ENCODE measurements around the gene APOA4. TPM values are rescaled to one million over a fixed set of nuclear protein-coding genes. Genes with fewer than 3 reads are reported as not detected.

The APOA4 gene
- total RNA-seq, 4 donors from 2014 or later = 2.6 to 3.5 TPM; not detected in 2

- no peak for DNase-seq
- Histone ChIP-seq H3K27ac (no peak overlapping the region), H3K36me3 (peaks cover 0 to 41% of the 10 kb centered on the region in 2 donors), H3K4me1 (peaks cover 0 to 5% of the 10 kb centered on the region in 2 donors), H3K4me3 (no peak overlapping the region), H3K9me3 (no peaks in the 10 kb centered on the region), H3K27me3 (no peaks in the 10 kb centered on the region)
- in situ Hi-C loops (cut with MboI; ENCODE audit: low sequenced_read_pairs in 4 of 4) = no loop called here
- ATAC-seq = no peak
- TF ChIP-seq POLR2A (IDR thresholded peaks at IDR 0.05) (no peak), CTCF (IDR thresholded peaks at IDR 0.05 in 4 of 5, conservative IDR thresholded peaks at IDR 0.05 in 1 of 5) (no peak)
- intact Hi-C loops (cut with DNase I; ENCODE audit: low total_unique reads) = no loop called here
Measured at GRCh38 chr11:116842909-116843308, 19.8 kb upstream of the APOA4 start.

GRCh38 chr11:116842117-116842516, 19.0 kb upstream of the APOA4 start:
- in situ Hi-C loops (cut with MboI; ENCODE audit: low sequenced_read_pairs in 4 of 4) = no loop called here
- H3K9me3 ChIP-seq = no peaks in the 10 kb centered on the region
- intact Hi-C loops (cut with DNase I; ENCODE audit: low total_unique reads) = no loop called here
- no peak for ATAC-seq
- peaks cover 0 to 5% of the 10 kb centered on the region in 2 donors for H3K4me1 ChIP-seq
- no peaks in the 10 kb centered on the region for H3K27me3 ChIP-seq
- DNase-seq = no peak
- H3K36me3 ChIP-seq = peaks cover 0 to 33% of the 10 kb centered on the region in 2 donors
- no peak overlapping the region for H3K4me3 ChIP-seq
- no peak overlapping the region for H3K27ac ChIP-seq
- no peak for TF ChIP-seq CTCF (IDR thresholded peaks at IDR 0.05 in 4 of 5, conservative IDR thresholded peaks at IDR 0.05 in 1 of 5)
- TF ChIP-seq POLR2A (IDR thresholded peaks at IDR 0.05) = no peak

GRCh38 chr11:116840746-116841296, 17.7 kb upstream of the APOA4 start:
- Histone ChIP-seq H3K36me3 (peaks cover 0 to 21% of the 10 kb centered on the region in 2 donors), H3K9me3 (no peaks in the 10 kb centered on the region), H3K27me3 (no peaks in the 10 kb centered on the region), H3K4me3 (no peak overlapping the region), H3K27ac (no peak overlapping the region), H3K4me1 (peaks cover 0 to 13% of the 10 kb centered on the region in 2 donors)
- in situ Hi-C loops (cut with MboI; ENCODE audit: low sequenced_read_pairs in 4 of 4) = no loop called here
- TF ChIP-seq POLR2A (IDR thresholded peaks at IDR 0.05) = no peak
- TF ChIP-seq CTCF (IDR thresholded peaks at IDR 0.05 in 4 of 5, conservative IDR thresholded peaks at IDR 0.05 in 1 of 5) = no peak
- ATAC-seq (no peak), DNase-seq (no peak)
- intact Hi-C loops (cut with DNase I; ENCODE audit: low total_unique reads) = no loop called here

- Histone ChIP-seq H3K36me3 (peaks cover 0 to 15% of the 10 kb centered on the region in 2 donors), H3K27ac (no peak overlapping the region), H3K9me3 (no peaks in the 10 kb centered on the region), H3K4me1 (peaks cover 5 to 18% of the 10 kb centered on the region in 2 donors), H3K27me3 (no peaks in the 10 kb centered on the region), H3K4me3 (no peak overlapping the region)
- no peak for TF ChIP-seq CTCF (IDR thresholded peaks at IDR 0.05 in 4 of 5, conservative IDR thresholded peaks at IDR 0.05 in 1 of 5)
- no peak for TF ChIP-seq POLR2A (IDR thresholded peaks at IDR 0.05)
- no peak for ATAC-seq
- in situ Hi-C loops (cut with MboI; ENCODE audit: low sequenced_read_pairs in 4 of 4) (no loop called here), intact Hi-C loops (cut with DNase I; ENCODE audit: low total_unique reads) (no loop called here)
- DNase-seq = no peak
Measured at GRCh38 chr11:116840224-116840745, 17.2 kb upstream of the APOA4 start.
